Ishikawa (cell line): Measurements from ENCODE around the gene CAMK1D.

Experiments
- CEBPB ChIP-seq: IDR thresholded peaks from 2 replicates; pipeline ENCODE4 v1.6.1; 2012
- CREB1 ChIP-seq: IDR thresholded peaks from 2 replicates; pipeline ENCODE4 v1.6.1; 2012; ENCODE audit warnings: low read depth
- EGR1 ChIP-seq: IDR thresholded peaks from 2 replicates; pipeline ENCODE4 v1.6.1; 2012
- EP300 ChIP-seq: IDR thresholded peaks from 2 replicates; pipeline ENCODE4 v1.6.1; 2012; ENCODE audit warnings: borderline replicate concordance
- FOXM1 ChIP-seq: IDR thresholded peaks from 2 replicates; pipeline ENCODE4 v1.6.1; 2012; ENCODE audit warnings: low read depth, borderline replicate concordance
- MAX ChIP-seq: IDR thresholded peaks from 2 replicates; pipeline ENCODE4 v1.6.1; 2012
- NFIC ChIP-seq: IDR thresholded peaks from 2 replicates; pipeline ENCODE4 v1.6.1; 2012
- RAD21 ChIP-seq: IDR thresholded peaks from 2 replicates; pipeline ENCODE4 v1.6.1; 2012; ENCODE audit warnings: low read depth
- REST ChIP-seq: IDR thresholded peaks from 2 replicates; pipeline ENCODE4 v1.6.1; 2012; ENCODE audit warnings: low read depth, mild to moderate bottlenecking
- TAF1 ChIP-seq: IDR thresholded peaks from 2 replicates; pipeline ENCODE4 v1.6.1; 2012; ENCODE audit warnings: low read depth, mild to moderate bottlenecking
- TCF12 ChIP-seq: IDR thresholded peaks from 2 replicates; pipeline ENCODE4 v1.6.1; 2012; ENCODE audit warnings: low read depth
- TEAD4 ChIP-seq: IDR thresholded peaks from 2 replicates; pipeline ENCODE4 v1.6.1; 2012
- USF1 ChIP-seq: IDR thresholded peaks from 2 replicates; pipeline ENCODE4 v1.6.1; 2012
- YY1 ChIP-seq: IDR thresholded peaks from 2 replicates; pipeline ENCODE4 v1.6.1; 2012; ENCODE audit warnings: low read depth
- ZBTB7A ChIP-seq: IDR thresholded peaks from 2 replicates; pipeline ENCODE4 v1.6.1; 2012; ENCODE audit warnings: low read depth

Gene CAMK1D

GRCh38 chr10:12721334-12721733, 372.0 kb downstream of the CAMK1D start:
- TF ChIP-seq EP300, result no peak
- no peak for TF ChIP-seq YY1
- no peak for TF ChIP-seq NFIC
- TF ChIP-seq CREB1, result no peak
- TF ChIP-seq TAF1, result no peak
- no peak for TF ChIP-seq MAX
- no peak for TF ChIP-seq ZBTB7A
- no peak for TF ChIP-seq CEBPB
- TF ChIP-seq EGR1, result no peak
- TF ChIP-seq TCF12, result no peak
- no peak for TF ChIP-seq REST
- TF ChIP-seq USF1, result no peak
- no peak for TF ChIP-seq FOXM1
- TF ChIP-seq TEAD4, result no peak
- TF ChIP-seq RAD21, result no peak

GRCh38 chr10:12723220-12723619, 373.9 kb downstream of the CAMK1D start:
- TF ChIP-seq TAF1 (no peak), CREB1 (no peak), NFIC (no peak), ZBTB7A (no peak), TCF12 (no peak), CEBPB (no peak), TEAD4 (no peak), REST (no peak), EP300 (no peak), YY1 (no peak), MAX (no peak), RAD21 (no peak), FOXM1 (no peak), EGR1 (no peak), USF1 (no peak)

GRCh38 chr10:12724807-12725579, 375.6 kb downstream of the CAMK1D start:
- TF ChIP-seq FOXM1, result no peak
- TF ChIP-seq TEAD4, result no peak
- no peak for TF ChIP-seq TAF1
- TF ChIP-seq TCF12, result no peak
- no peak for TF ChIP-seq MAX
- TF ChIP-seq ZBTB7A, result no peak
- TF ChIP-seq USF1, result no peak
- no peak for TF ChIP-seq YY1
- TF ChIP-seq CREB1, result no peak
- TF ChIP-seq NFIC, result no peak
- TF ChIP-seq EGR1, result no peak
- TF ChIP-seq CEBPB, result no peak
- no peak for TF ChIP-seq REST
- TF ChIP-seq RAD21, result no peak
- no peak for TF ChIP-seq EP300
